ENCODE data around the gene EPHA7. TPM values are rescaled to one million over a fixed set of nuclear protein-coding genes. Genes with fewer than 3 reads are reported as not detected.

Gene EPHA7
- total RNA-seq, 1 experiment from 2014 or later = not detected

GRCh38 chr6:93393554-93394074 lies 25.7 kb downstream of the EPHA7 start:
- Mint-ChIP-seq H3K27ac (ENCODE audit: low read depth, unreplicated experiment) (no peak overlapping the region), H3K36me3 (ENCODE audit: insufficient read depth, unreplicated experiment) (no peaks in the 10 kb centered on the region), H3K4me1 (ENCODE audit: insufficient read depth, unreplicated experiment) (no peaks in the 10 kb centered on the region), H3K27me3 (ENCODE audit: insufficient read depth, unreplicated experiment) (peaks cover 76% of the 10 kb centered on the region), H3K4me3 (ENCODE audit: unreplicated experiment) (no peak overlapping the region), H3K9me3 (ENCODE audit: unreplicated experiment) (no peaks in the 10 kb centered on the region)
- CTCF ChIA-PET = no interaction called here
- no peak for DNase-seq (ENCODE audit: unreplicated experiment)
- no peak for TF ChIP-seq CTCF (IDR thresholded peaks at IDR 0.05; ENCODE audit: unreplicated experiment)
- no TSS peak for BruUV-seq (replicated peaks)
- POLR2A ChIA-PET = no interaction called here
- intact Hi-C loops (cut with micrococcal nuclease) = no loop called here

GRCh38 chr6:93392797-93393196 lies 26.6 kb downstream of the EPHA7 start:
- DNase-seq (ENCODE audit: unreplicated experiment) = no peak
- Mint-ChIP-seq H3K4me1 (ENCODE audit: insufficient read depth, unreplicated experiment) (no peaks in the 10 kb centered on the region), H3K27me3 (ENCODE audit: insufficient read depth, unreplicated experiment) (peaks cover 70% of the 10 kb centered on the region), H3K4me3 (ENCODE audit: unreplicated experiment) (no peak overlapping the region), H3K27ac (ENCODE audit: low read depth, unreplicated experiment) (no peak overlapping the region), H3K9me3 (ENCODE audit: unreplicated experiment) (no peaks in the 10 kb centered on the region), H3K36me3 (ENCODE audit: insufficient read depth, unreplicated experiment) (no peaks in the 10 kb centered on the region)
- BruUV-seq (replicated peaks) = no TSS peak
- CTCF ChIA-PET = no interaction called here
- intact Hi-C loops (cut with micrococcal nuclease) = no loop called here
- TF ChIP-seq CTCF (IDR thresholded peaks at IDR 0.05; ENCODE audit: unreplicated experiment) = no peak
- POLR2A ChIA-PET = no interaction called here

GRCh38 chr6:93391965-93392364 lies 27.4 kb downstream of the EPHA7 start:
- intact Hi-C loops (cut with micrococcal nuclease) = no loop called here
- Mint-ChIP-seq H3K4me3 (ENCODE audit: unreplicated experiment) (no peak overlapping the region), H3K4me1 (ENCODE audit: insufficient read depth, unreplicated experiment) (no peaks in the 10 kb centered on the region), H3K27me3 (ENCODE audit: insufficient read depth, unreplicated experiment) (peaks cover 74% of the 10 kb centered on the region), H3K36me3 (ENCODE audit: insufficient read depth, unreplicated experiment) (no peaks in the 10 kb centered on the region), H3K9me3 (ENCODE audit: unreplicated experiment) (no peaks in the 10 kb centered on the region), H3K27ac (ENCODE audit: low read depth, unreplicated experiment) (no peak overlapping the region)
- ChIA-PET CTCF (no interaction called here), POLR2A (no interaction called here)
- no peak for DNase-seq (ENCODE audit: unreplicated experiment)
- no peak for TF ChIP-seq CTCF (IDR thresholded peaks at IDR 0.05; ENCODE audit: unreplicated experiment)
- BruUV-seq (replicated peaks) = no TSS peak

GRCh38 chr6:93389192-93389591 lies 30.2 kb downstream of the EPHA7 start:
- DNase-seq (ENCODE audit: unreplicated experiment) = no peak
- no TSS peak for BruUV-seq (replicated peaks)
- Mint-ChIP-seq H3K4me3 (ENCODE audit: unreplicated experiment) (no peak overlapping the region), H3K27me3 (ENCODE audit: insufficient read depth, unreplicated experiment) (peaks cover 65% of the 10 kb centered on the region), H3K27ac (ENCODE audit: low read depth, unreplicated experiment) (no peak overlapping the region), H3K4me1 (ENCODE audit: insufficient read depth, unreplicated experiment) (no peaks in the 10 kb centered on the region), H3K36me3 (ENCODE audit: insufficient read depth, unreplicated experiment) (no peaks in the 10 kb centered on the region), H3K9me3 (ENCODE audit: unreplicated experiment) (no peaks in the 10 kb centered on the region)
- CTCF ChIA-PET = no interaction called here
- intact Hi-C loops (cut with micrococcal nuclease) = no loop called here
- TF ChIP-seq CTCF (IDR thresholded peaks at IDR 0.05; ENCODE audit: unreplicated experiment) = no peak
- POLR2A ChIA-PET = no interaction called here
